ENCODE data around the gene NYAP1.

The NYAP1 gene

GRCh38 chr7:100471021-100471420 lies 12.7 kb upstream of the NYAP1 start:
- Mint-ChIP-seq H3K27ac (no peak overlapping the region), H3K9me3 (ENCODE audit: low read depth) (no peaks in the 10 kb centered on the region), H3K27me3 (no peaks in the 10 kb centered on the region), H3K4me1 (ENCODE audit: low read depth) (peaks cover 36% of the 10 kb centered on the region), H3K36me3 (peaks cover 2% of the 10 kb centered on the region), H3K4me3 (no peak overlapping the region)

- peaks cover 46% of the 10 kb centered on the region for H3K4me1 Mint-ChIP-seq (ENCODE audit: low read depth)
- no peak overlapping the region for H3K4me3 Mint-ChIP-seq
- H3K27ac Mint-ChIP-seq, result peak overlapping the region; percentile 66
- H3K27me3 Mint-ChIP-seq, result no peaks in the 10 kb centered on the region
- peaks cover 2% of the 10 kb centered on the region for H3K36me3 Mint-ChIP-seq
- no peaks in the 10 kb centered on the region for H3K9me3 Mint-ChIP-seq (ENCODE audit: low read depth)
Measured at GRCh38 chr7:100472121-100472851, 11.4 kb upstream of the NYAP1 start.

GRCh38 chr7:100472854-100473499 lies 10.8 kb upstream of the NYAP1 start:
- Mint-ChIP-seq H3K36me3 (peaks cover 2% of the 10 kb centered on the region), H3K27ac (peak overlapping the region; percentile 66), H3K4me3 (peak overlapping the region; percentile 10)

GRCh38 chr7:100475549-100475948 lies 8.2 kb upstream of the NYAP1 start:
- H3K9me3 Mint-ChIP-seq (ENCODE audit: low read depth), result no peaks in the 10 kb centered on the region
- peak overlapping the region; percentile 92 for H3K27ac Mint-ChIP-seq
- H3K27me3 Mint-ChIP-seq, result no peaks in the 10 kb centered on the region
- peaks cover 43% of the 10 kb centered on the region for H3K4me1 Mint-ChIP-seq (ENCODE audit: low read depth)
- H3K36me3 Mint-ChIP-seq, result peaks cover 2% of the 10 kb centered on the region
- H3K4me3 Mint-ChIP-seq, result peak overlapping the region; percentile 85

More at GRCh38 chr7:100472854-100473499, 10.8 kb upstream of the NYAP1 start:
- Mint-ChIP-seq H3K9me3 (ENCODE audit: low read depth) (no peaks in the 10 kb centered on the region), H3K27me3 (no peaks in the 10 kb centered on the region), H3K4me1 (ENCODE audit: low read depth) (peaks cover 46% of the 10 kb centered on the region)

GRCh38 chr7:100476101-100476780 lies 7.5 kb upstream of the NYAP1 start:
- H3K27ac Mint-ChIP-seq, result peak overlapping the region; percentile 92
- H3K4me3 Mint-ChIP-seq, result peak overlapping the region; percentile 85
- peaks cover 40% of the 10 kb centered on the region for H3K4me1 Mint-ChIP-seq (ENCODE audit: low read depth)
- H3K27me3 Mint-ChIP-seq, result no peaks in the 10 kb centered on the region
- H3K36me3 Mint-ChIP-seq, result peaks cover 2% of the 10 kb centered on the region
- no peaks in the 10 kb centered on the region for H3K9me3 Mint-ChIP-seq (ENCODE audit: low read depth)

- Mint-ChIP-seq H3K27ac (peak overlapping the region; percentile 80), H3K36me3 (peaks cover 2% of the 10 kb centered on the region), H3K4me3 (peak overlapping the region; percentile 85), H3K4me1 (ENCODE audit: low read depth) (peaks cover 44% of the 10 kb centered on the region), H3K9me3 (ENCODE audit: low read depth) (no peaks in the 10 kb centered on the region), H3K27me3 (no peaks in the 10 kb centered on the region)
Measured at GRCh38 chr7:100476903-100477870, 6.5 kb upstream of the NYAP1 start.

- H3K27ac Mint-ChIP-seq, result peak overlapping the region; percentile 78
- peaks cover 48% of the 10 kb centered on the region for H3K4me1 Mint-ChIP-seq (ENCODE audit: low read depth)
- H3K4me3 Mint-ChIP-seq, result peak overlapping the region; percentile 92
- no peaks in the 10 kb centered on the region for H3K9me3 Mint-ChIP-seq (ENCODE audit: low read depth)
- peaks cover 2% of the 10 kb centered on the region for H3K36me3 Mint-ChIP-seq
- H3K27me3 Mint-ChIP-seq, result no peaks in the 10 kb centered on the region
Measured at GRCh38 chr7:100477871-100478267, 5.9 kb upstream of the NYAP1 start.

- peaks cover 39% of the 10 kb centered on the region for H3K4me1 Mint-ChIP-seq (ENCODE audit: low read depth)
- H3K27me3 Mint-ChIP-seq, result no peaks in the 10 kb centered on the region
- H3K4me3 Mint-ChIP-seq, result peak within 1 kb of the TSS; percentile 92
- H3K27ac Mint-ChIP-seq, result peak within 1 kb of the TSS; percentile 78
- no peaks in the 10 kb centered on the region for H3K36me3 Mint-ChIP-seq
- no peaks in the 10 kb centered on the region for H3K9me3 Mint-ChIP-seq (ENCODE audit: low read depth)
Measured at GRCh38 chr7:100478958-100479660, 4.6 kb upstream of the NYAP1 start, which contains the start of gene TSC22D4. TSC22D4 (minus strand) TSS chr7:100479214; CDS start chr7:100478038, 1,176 bp downstream.

- no peak overlapping the region for H3K4me3 Mint-ChIP-seq
- no peaks in the 10 kb centered on the region for H3K27me3 Mint-ChIP-seq
- no peaks in the 10 kb centered on the region for H3K9me3 Mint-ChIP-seq (ENCODE audit: low read depth)
- H3K4me1 Mint-ChIP-seq (ENCODE audit: low read depth), result peaks cover 21% of the 10 kb centered on the region
- no peak overlapping the region for H3K27ac Mint-ChIP-seq
- no peaks in the 10 kb centered on the region for H3K36me3 Mint-ChIP-seq
Measured at GRCh38 chr7:100481466-100481865, 2.3 kb upstream of the NYAP1 start.

- peak overlapping the region; percentile 34 for H3K27ac Mint-ChIP-seq
- no peaks in the 10 kb centered on the region for H3K36me3 Mint-ChIP-seq
- no peaks in the 10 kb centered on the region for H3K9me3 Mint-ChIP-seq (ENCODE audit: low read depth)
- no peaks in the 10 kb centered on the region for H3K27me3 Mint-ChIP-seq
- H3K4me1 Mint-ChIP-seq (ENCODE audit: low read depth), result peaks cover 14% of the 10 kb centered on the region
- H3K4me3 Mint-ChIP-seq, result peak overlapping the region; percentile 88
Measured at GRCh38 chr7:100482728-100483089, 1.0 kb upstream of the NYAP1 start.

GRCh38 chr7:100483090-100483721 lies 521 bp upstream of the NYAP1 start:
- no peaks in the 10 kb centered on the region for H3K27me3 Mint-ChIP-seq
- H3K27ac Mint-ChIP-seq, result no peak overlapping the region

GRCh38 chr7:100484673-100485045 lies 932 bp downstream of the NYAP1 start:
- no peaks in the 10 kb centered on the region for H3K9me3 Mint-ChIP-seq (ENCODE audit: low read depth)

More at GRCh38 chr7:100483090-100483721, 521 bp upstream of the NYAP1 start:
- Mint-ChIP-seq H3K4me3 (peak overlapping the region; percentile 88), H3K4me1 (ENCODE audit: low read depth) (peaks cover 14% of the 10 kb centered on the region), H3K36me3 (no peaks in the 10 kb centered on the region), H3K9me3 (ENCODE audit: low read depth) (no peaks in the 10 kb centered on the region)

GRCh38 chr7:100485471-100485876 lies 1.7 kb downstream of the NYAP1 start:
- peaks cover 10% of the 10 kb centered on the region for H3K4me1 Mint-ChIP-seq (ENCODE audit: low read depth)
- H3K27ac Mint-ChIP-seq, result no peak overlapping the region
- no peaks in the 10 kb centered on the region for H3K27me3 Mint-ChIP-seq
- H3K4me3 Mint-ChIP-seq, result no peak overlapping the region
- no peaks in the 10 kb centered on the region for H3K9me3 Mint-ChIP-seq (ENCODE audit: low read depth)
- H3K36me3 Mint-ChIP-seq, result no peaks in the 10 kb centered on the region

More at GRCh38 chr7:100484673-100485045, 932 bp downstream of the NYAP1 start:
- Mint-ChIP-seq H3K27me3 (no peaks in the 10 kb centered on the region), H3K36me3 (no peaks in the 10 kb centered on the region), H3K27ac (no peak overlapping the region), H3K4me3 (peak overlapping the region; percentile 30), H3K4me1 (ENCODE audit: low read depth) (peaks cover 11% of the 10 kb centered on the region)
